GM12878 (cell line): ENCODE data around the gene TNFSF8. TPM values are rescaled to one million over a fixed set of nuclear protein-coding genes. Genes with fewer than 3 reads are reported as not detected.

Experiments used
- ATAC-seq: fragments of 200-7000 bp; cut with Tn5 transposase; 3 replicates; pipeline ENCODE4 v1.9.1; 2020; ENCODE audit warnings: mild to moderate bottlenecking, moderate library complexity
- BruUV-seq: library from RNA; stranded (reverse); fragments of 400-500 nt; replicated peaks from 2 replicates; lab custom pipeline; 2021; lab: Mats Ljungman, UMichigan
- CTCF ChIA-PET: fragments of 300-600 bp; sonication (Branson Sonifier 250); formaldehyde crosslinking; extraction: SDS; loops from one replicate; lab custom pipeline; 2021; ENCODE audit warnings: inconsistent platforms; lab: Yijun Ruan, JAX
- POLR2A ChIA-PET: fragments of 350-600 bp; formaldehyde crosslinking; extraction: SDS; loops from one replicate; lab custom pipeline; 2021; ENCODE audit warnings: inconsistent platforms; lab: Charles Lee
- RAD21 ChIA-PET: fragments of 300-600 bp; sonication (Branson Sonifier 250); formaldehyde crosslinking; loops from one replicate; lab custom pipeline; 2023; ENCODE audit warnings: antibody characterized with exemption; ENCODE audit not compliant: unreplicated experiment; lab: Charles Lee
- SMC1A ChIA-PET: fragments of 300-600 bp; sonication (Branson Sonifier 250); formaldehyde crosslinking; loops from one replicate; lab custom pipeline; 2023; ENCODE audit not compliant: unreplicated experiment, uncharacterized antibody; lab: Charles Lee
- DNase-seq: peaks from one replicate; pipeline ENCODE4 v3.0.0-alpha.2; 2011; ENCODE audit warnings: low read depth, low spot score
- FAIRE-seq: peaks from 3 replicates; lab custom pipeline; 2011; peaks lifted over from hg19 to GRCh38; lab: Jason Lieb, UNC
- H2AFZ ChIP-seq: 2 replicates; pipeline ENCODE4 v1.6.0; 2011; ENCODE audit warnings: low read depth, low read length, control low read depth; ENCODE audit not compliant: control insufficient read depth
- H3K27ac ChIP-seq: 2 replicates; pipeline ENCODE4 v1.5.1; 2011; ENCODE audit warnings: control low read depth; ENCODE audit not compliant: control insufficient read depth, insufficient read depth
- H3K27me3 ChIP-seq, 2 experiments: replicated peaks in 1 of 2; 2 replicates each; pipeline versions ENCODE4 v1.6.0 to v1.6.1; 2011; ENCODE audit warnings: low read length in 1 of 2; ENCODE audit not compliant: control insufficient read depth in 2 of 2, insufficient read depth in 2 of 2
- H3K36me3 ChIP-seq, 2 experiments: 2 replicates each; pipeline ENCODE4 v1.5.1; 2011; ENCODE audit warnings: low read length in 1 of 2; ENCODE audit not compliant: control insufficient read depth in 2 of 2, insufficient read depth in 2 of 2
- H3K4me1 ChIP-seq: 2 replicates; pipeline ENCODE4 v1.6.1; 2011; ENCODE audit warnings: mild to moderate bottlenecking, low read length, moderate library complexity, mixed read lengths; ENCODE audit not compliant: control insufficient read depth, insufficient read depth
- H3K4me2 ChIP-seq: 2 replicates; pipeline ENCODE4 v1.6.0; 2011; ENCODE audit warnings: control low read depth; ENCODE audit not compliant: control insufficient read depth, insufficient read depth
- H3K4me3 ChIP-seq: fragments of 200-600 bp; sonication (generic); 2 replicates; pipeline ENCODE4 v1.5.1; 2016
- H3K79me2 ChIP-seq: 2 replicates; pipeline ENCODE4 v1.6.0; 2011; ENCODE audit warnings: low read length; ENCODE audit not compliant: control insufficient read depth, insufficient read depth
- H3K9ac ChIP-seq: 2 replicates; pipeline ENCODE4 v1.8.0; 2011; ENCODE audit warnings: low read length, control low read depth, mixed read lengths; ENCODE audit not compliant: control insufficient read depth, insufficient read depth
- H3K9me3 ChIP-seq: replicated peaks from 3 replicates; pipeline ENCODE4 v1.5.1; 2011; ENCODE audit warnings: mild to moderate bottlenecking, low read length; ENCODE audit not compliant: control insufficient read depth, insufficient read depth
- H4K20me1 ChIP-seq: 2 replicates; pipeline ENCODE4 v1.6.0; 2011; ENCODE audit not compliant: control insufficient read depth, insufficient read depth
- CBX3 ChIP-seq: fragments of 200-600 bp; sonication (generic); IDR thresholded peaks from 2 replicates; pipeline ENCODE4 v1.6.1; 2016; ENCODE audit warnings: low read depth, borderline replicate concordance
- CBX5 ChIP-seq: sonication (generic); IDR thresholded peaks from 2 replicates; pipeline ENCODE4 v1.6.1; 2016; ENCODE audit warnings: low read depth, moderate library complexity, mild to moderate bottlenecking, inconsistent platforms
- E2F4 ChIP-seq: IDR thresholded peaks from 2 replicates; pipeline ENCODE4 v1.6.1; 2012; ENCODE audit warnings: low read depth, low read length, improper control_type of control experiment
- EED ChIP-seq: sonication (generic); IDR thresholded peaks from 2 replicates; pipeline ENCODE4 v1.6.1; 2016; ENCODE audit warnings: antibody characterized with exemption, low read depth
- GABPA ChIP-seq: IDR thresholded peaks from 2 replicates; pipeline ENCODE4 v1.6.1; 2014; ENCODE audit warnings: antibody characterized with exemption, low read depth, mild to moderate bottlenecking, inconsistent platforms
- IRF3 ChIP-seq: fragments of 450-650 bp; IDR thresholded peaks from 2 replicates; pipeline ENCODE4 v1.6.1; 2014; ENCODE audit warnings: mild to moderate bottlenecking
- MLLT1 ChIP-seq: fragments of 450-650 bp; IDR thresholded peaks from 2 replicates; pipeline ENCODE4 v1.6.1; 2016; ENCODE audit warnings: mild to moderate bottlenecking
- NR2C1 ChIP-seq: fragments of 450-650 bp; IDR thresholded peaks from 2 replicates; pipeline ENCODE4 v1.6.1; 2017; ENCODE audit warnings: antibody characterized with exemption, mild to moderate bottlenecking, moderate library complexity
- NR2F1 ChIP-seq: fragments of 450-650 bp; conservative IDR thresholded peaks from 2 replicates; pipeline ENCODE4 v1.6.1; 2017; ENCODE audit warnings: mild to moderate bottlenecking
- POLR2A ChIP-seq: IDR thresholded peaks from 2 replicates; pipeline ENCODE4 v1.6.1; 2011; ENCODE audit warnings: low read depth, mild to moderate bottlenecking, low read length
- SKIL ChIP-seq: fragments of 450-650 bp; IDR thresholded peaks from 2 replicates; pipeline ENCODE4 v1.6.1; 2017; ENCODE audit warnings: mild to moderate bottlenecking, low read depth, inconsistent platforms; ENCODE audit not compliant: poor library complexity, severe bottlenecking
- STAT1 ChIP-seq: fragments of 450-650 bp; conservative IDR thresholded peaks from 2 replicates; pipeline ENCODE4 v1.6.1; 2014; ENCODE audit warnings: antibody characterized with exemption, mild to moderate bottlenecking
- SUZ12 ChIP-seq: fragments of 200-600 bp; sonication (generic); IDR thresholded peaks from one replicate; pipeline ENCODE4 v1.6.1; 2018; ENCODE audit warnings: antibody characterized with exemption, mild to moderate bottlenecking; ENCODE audit not compliant: unreplicated experiment
- USF1 ChIP-seq: IDR thresholded peaks from 2 replicates; pipeline ENCODE4 v1.6.1; 2011; ENCODE audit warnings: borderline replicate concordance, low read depth, mild to moderate bottlenecking, moderate library complexity, mixed read lengths, low read length; ENCODE audit not compliant: insufficient read depth; ENCODE audit errors: extremely low read length
- WGBS: methylation state at CpG from one replicate; pipeline ENCODE4 v1.1.6; 2016; ENCODE audit warnings: low lambda C conversion rate; ENCODE audit not compliant: insufficient replicate concordance, insufficient coverage; ENCODE audit errors: missing lambda C conversion rate; 5-methylcytosine and 5-hydroxymethylcytosine counted together
- in situ Hi-C: fragments of 300-500 bp; cut with MboI; formaldehyde crosslinking; loops from 9 replicates; pipeline ENCODE4 v1.14.3; 2018; ENCODE audit warnings: mixed read lengths
- intact Hi-C: fragments of 100-400 bp; cut with micrococcal nuclease; formaldehyde crosslinking; loops from one replicate; pipeline ENCODE4 v1.14.2; 2022; ENCODE audit not compliant: unreplicated experiment
- polyA plus RNA-seq, 11 experiments: library from polyadenylated mRNA; depleted of rRNA in 4 of 11; unstranded in 6 of 11; stranded (reverse) in 5 of 11; fragments of >200 nt; fragmentation: Nextera tagmentation in 4 of 11; fragmentation: Illumina TruSeq in 1 of 11; extraction: Ambion mirVana in 4 of 11; extraction: Trizol in 1 of 11; gene quantifications; 1 replicate in 1 of 11; 2 replicates in 10 of 11; pipeline versions ENCODE4 v1.2.1 to v1.2.3, GENCODE V29; 2011 to 2016; ENCODE audit warnings: inconsistent platforms in 2 of 11, missing spikeins in 2 of 11, low read depth in 1 of 11
- total RNA-seq, 4 experiments: library from RNA; depleted of rRNA in 3 of 4; stranded (reverse); fragments of >200 nt in 3 of 4; fragmentation: Illumina TruSeq in 1 of 4; extraction: Trizol in 1 of 4; gene quantifications; 2 replicates each; pipeline versions ENCODE4 v1.2.1 to v1.2.3, GENCODE V29; 2013 to 2021

The TNFSF8 gene
- total and polyA plus RNA-seq, 10 of the 15 experiments (the other 5 are each of a cell fraction or from before 2014, with no cell fraction given), result 0.10 to 0.29 (median 0.15) TPM; not detected in 7

GRCh38 chr9:114894609-114895433 is 35.6 kb downstream of the TNFSF8 start (continued):
- no peak for TF ChIP-seq MLLT1
- no peak for TF ChIP-seq EED

GRCh38 chr9:114894206-114894605 is 36.2 kb downstream of the TNFSF8 start:
- RAD21 ChIA-PET, result interaction anchor here (0.5 to 0.7 kb wide), 2 partner anchors 98 to 233 kb away, joined by 3 to 5 read pairs; no protein-coding TSS in a partner anchor
- SMC1A ChIA-PET, result no interaction called here
- no peaks in the 10 kb centered on the region for H3K27me3 ChIP-seq
- FAIRE-seq (no peak), DNase-seq (no peak), ATAC-seq (no peak)
- no peaks in the 10 kb centered on the region for H3K79me2 ChIP-seq
- WGBS, result 62% methylated on average over 3 of the region's 3 CpGs
- H3K4me3 ChIP-seq, result no peak overlapping the region
- no TSS peak for BruUV-seq
- in situ Hi-C loops, result no loop called here
- no peaks in the 10 kb centered on the region for H3K4me1 ChIP-seq
- CTCF ChIA-PET, result no interaction called here
- H2AFZ ChIP-seq, result no peak overlapping the region
- H3K36me3 ChIP-seq, result no peaks in the 10 kb centered on the region
- H3K4me2 ChIP-seq, result no peak overlapping the region
- H3K9me3 ChIP-seq, result no peaks in the 10 kb centered on the region
- H4K20me1 ChIP-seq, result no peaks in the 10 kb centered on the region
- intact Hi-C loops, result no loop called here
- no peak overlapping the region for H3K9ac ChIP-seq
- POLR2A ChIA-PET, result no interaction called here
- H3K27ac ChIP-seq, result no peak overlapping the region
- TF ChIP-seq NR2C1 (no peak), NR2F1 (no peak), GABPA (no peak), USF1 (no peak), POLR2A (no peak), IRF3 (no peak), STAT1 (no peak), CBX5 (no peak), CBX3 (no peak), SKIL (no peak), E2F4 (no peak), SUZ12 (no peak)
